ENCODE data around the gene CD68. TPM values are rescaled to one million over a fixed set of nuclear protein-coding genes. Genes with fewer than 3 reads are reported as not detected.
"Not testable (repeated sequence)": the region's sequence is repeated elsewhere in the genome, so short reads cannot be mapped to it uniquely, and the experiment has no call there.

CD68 gene
- total RNA-seq, 4 donors from 2014 or later = 13.6 to 52.0 (median 21.5) TPM

- Histone ChIP-seq H3K4me1 (peaks cover 26 to 30% of the 10 kb centered on the region in 2 donors), H3K27ac (peak within 1 kb of the TSS; percentile 80 to 89 (median 80)), H3K4me3 (replicated peaks in 1 of 3) (peak within 1 kb of the TSS; percentile 16 to 85 (median 78)), H3K27me3 (no peaks in the 10 kb centered on the region), H3K36me3 (no peaks in the 10 kb centered on the region), H3K9me3 (no peaks in the 10 kb centered on the region)
- WGBS, 2 donors = 0 to 1% methylated on average over 20 to 55 of the region's 93 CpGs
- TF ChIP-seq POLR2A (IDR thresholded peaks at IDR 0.05) = peak in 1 of 2 donors; percentile 90
- TF ChIP-seq CTCF (IDR thresholded peaks at IDR 0.05) = peak; percentile 20 to 67 (median 48)
- peak; percentile 100 for DNase-seq
- intact Hi-C loops (cut with DNase I) = no loop called here
Measured at GRCh38 chr17:7614425-7615264, 35.2 kb downstream of the CD68 start, which contains the start of gene FXR2. TSS of gene FXR2 (minus strand) at chr17:7614897. CDS start at chr17:7614532, 365 bp downstream.

- no peak for TF ChIP-seq CTCF (IDR thresholded peaks at IDR 0.05)
- no peak for TF ChIP-seq POLR2A (IDR thresholded peaks at IDR 0.05)
- Histone ChIP-seq H3K4me1 (peaks cover 26 to 30% of the 10 kb centered on the region in 2 donors), H3K27ac (peak overlapping the region; percentile 80 to 89 (median 80)), H3K4me3 (replicated peaks in 1 of 3) (peak overlapping the region in 1 of 3 donors; percentile 21), H3K36me3 (no peaks in the 10 kb centered on the region), H3K9me3 (no peaks in the 10 kb centered on the region), H3K27me3 (no peaks in the 10 kb centered on the region)
- DNase-seq = no peak
- intact Hi-C loops (cut with DNase I) = no loop called here
- whole genome bisulfite sequencing, 2 donors = 5 to 6% methylated on average over 28 of the region's 28 CpGs
Measured at GRCh38 chr17:7615265-7615747, 35.9 kb downstream of the CD68 start.

GRCh38 chr17:7618608-7619007 is 39.2 kb downstream of the CD68 start:
- H3K27me3 ChIP-seq = no peaks in the 10 kb centered on the region
- DNase-seq = no peak
- WGBS, 2 donors = 70 to 72% methylated on average over 5 of the region's 5 CpGs
- no peak overlapping the region for H3K4me3 ChIP-seq (replicated peaks in 1 of 3)
- no peaks in the 10 kb centered on the region for H3K36me3 ChIP-seq
- TF ChIP-seq POLR2A (IDR thresholded peaks at IDR 0.05) (no peak), CTCF (IDR thresholded peaks at IDR 0.05) (no peak)
- no peaks in the 10 kb centered on the region for H3K9me3 ChIP-seq
- intact Hi-C loops (cut with DNase I) = no loop called here
- no peak overlapping the region for H3K27ac ChIP-seq
- H3K4me1 ChIP-seq = peaks cover 3 to 6% of the 10 kb centered on the region in 2 donors

GRCh38 chr17:7620835-7621234 is 41.4 kb downstream of the CD68 start:
- Histone ChIP-seq H3K4me3 (replicated peaks in 1 of 3) (no peak overlapping the region), H3K9me3 (no peaks in the 10 kb centered on the region), H3K4me1 (no peaks in the 10 kb centered on the region), H3K36me3 (no peaks in the 10 kb centered on the region), H3K27ac (no peak overlapping the region), H3K27me3 (no peaks in the 10 kb centered on the region)
- WGBS, 2 donors = 74 to 82% methylated on average over 8 of the region's 8 CpGs
- TF ChIP-seq CTCF (IDR thresholded peaks at IDR 0.05) (no peak), POLR2A (IDR thresholded peaks at IDR 0.05) (no peak)
- no peak for DNase-seq
- intact Hi-C loops (cut with DNase I) = no loop called here

GRCh38 chr17:7623661-7624060 is 44.2 kb downstream of the CD68 start:
- Histone ChIP-seq H3K27me3 (no peaks in the 10 kb centered on the region), H3K4me3 (replicated peaks in 1 of 3) (no peak overlapping the region), H3K36me3 (no peaks in the 10 kb centered on the region), H3K9me3 (no peaks in the 10 kb centered on the region), H3K27ac (no peak overlapping the region), H3K4me1 (peaks cover 5 to 12% of the 10 kb centered on the region in 2 donors)
- TF ChIP-seq POLR2A (IDR thresholded peaks at IDR 0.05) (no peak), CTCF (IDR thresholded peaks at IDR 0.05) (no peak)
- DNase-seq = no peak
- WGBS, 2 donors = 75 to 83% methylated on average over 5 of the region's 5 CpGs
- intact Hi-C loops (cut with DNase I) = no loop called here

GRCh38 chr17:7625749-7626148 is 46.3 kb downstream of the CD68 start:
- H3K27ac ChIP-seq; H3K4me3 ChIP-seq (replicated peaks in 1 of 3); H3K36me3 ChIP-seq; intact Hi-C loops (cut with DNase I); H3K9me3 ChIP-seq; H3K27me3 ChIP-seq; DNase-seq: not testable (repeated sequence)
- WGBS, 2 donors = 95 to 99% methylated on average over 16 of the region's 16 CpGs
- H3K4me1 ChIP-seq = peaks cover 5 to 12% of the 10 kb centered on the region in 2 donors
